IPS-18c (cell line): Measurements from ENCODE around the gene ZC3H4.

ENCODE experiments used
- H3K4me3 ChIP-seq: 2 replicates; pipeline ENCODE4 v1.7.0; 2013; ENCODE audit warnings: low read depth, mild to moderate bottlenecking, low read length, moderate library complexity; ENCODE audit not compliant: insufficient read depth
- H3K9me3 ChIP-seq: one replicate; pipeline ENCODE4 v1.6.1; 2013; ENCODE audit warnings: mild to moderate bottlenecking, low read length, moderate library complexity; ENCODE audit not compliant: control insufficient read depth, insufficient read depth

The ZC3H4 gene

DNA sequence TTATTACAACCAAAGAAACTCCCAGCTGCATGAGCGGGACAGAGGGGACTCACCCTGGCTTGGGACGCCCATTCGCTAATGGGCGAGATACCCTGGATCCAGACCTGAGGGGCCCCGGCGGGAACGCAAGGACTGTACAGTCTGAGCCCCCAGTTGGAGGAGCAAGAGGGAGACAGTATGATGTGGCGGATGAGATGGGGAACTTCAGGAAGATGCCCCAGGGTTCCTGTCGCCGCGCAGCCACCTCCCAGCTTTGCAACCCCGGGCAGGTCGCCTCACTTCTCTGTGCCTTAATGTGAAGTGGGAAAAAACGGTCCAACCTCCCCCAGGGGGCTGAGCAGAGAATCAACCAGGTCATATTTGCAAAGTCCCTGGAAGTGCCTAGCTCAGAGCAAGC, 91.4 kb downstream of the ZC3H4 start:
- H3K4me3 ChIP-seq, result no peak overlapping the region
- H3K9me3 ChIP-seq, result peaks cover 2% of the 10 kb centered on the region

DNA sequence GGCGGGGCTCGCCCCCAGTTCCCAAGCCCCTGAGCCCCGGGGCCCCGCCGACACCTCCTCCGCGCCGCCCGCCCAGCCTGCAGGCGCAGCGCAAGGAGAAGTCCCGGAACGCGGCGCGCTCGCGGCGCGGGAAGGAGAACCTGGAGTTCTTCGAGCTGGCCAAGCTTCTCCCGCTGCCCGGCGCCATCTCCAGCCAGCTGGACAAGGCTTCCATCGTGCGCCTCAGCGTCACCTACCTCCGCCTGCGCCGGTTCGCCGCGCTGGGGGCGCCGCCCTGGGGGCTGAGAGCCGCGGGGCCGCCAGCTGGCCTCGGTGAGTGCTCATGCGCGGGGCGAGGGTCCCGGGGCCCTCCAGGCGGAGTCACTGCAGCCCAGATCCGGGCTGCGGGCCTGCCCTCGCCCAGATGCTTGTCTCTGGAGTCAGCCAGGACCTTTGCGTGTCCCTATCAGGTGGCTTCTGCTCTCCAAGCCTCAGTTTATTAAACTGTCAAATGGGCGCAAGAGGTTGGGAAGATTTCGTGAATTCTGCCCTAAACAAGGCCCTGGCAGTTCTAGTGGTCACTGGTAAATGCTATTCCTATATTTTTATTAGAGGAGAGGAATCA, 91.9 kb downstream of the ZC3H4 start:
- Histone ChIP-seq H3K9me3 (peaks cover 2% of the 10 kb centered on the region), H3K4me3 (peak overlapping the region; percentile 42)

DNA sequence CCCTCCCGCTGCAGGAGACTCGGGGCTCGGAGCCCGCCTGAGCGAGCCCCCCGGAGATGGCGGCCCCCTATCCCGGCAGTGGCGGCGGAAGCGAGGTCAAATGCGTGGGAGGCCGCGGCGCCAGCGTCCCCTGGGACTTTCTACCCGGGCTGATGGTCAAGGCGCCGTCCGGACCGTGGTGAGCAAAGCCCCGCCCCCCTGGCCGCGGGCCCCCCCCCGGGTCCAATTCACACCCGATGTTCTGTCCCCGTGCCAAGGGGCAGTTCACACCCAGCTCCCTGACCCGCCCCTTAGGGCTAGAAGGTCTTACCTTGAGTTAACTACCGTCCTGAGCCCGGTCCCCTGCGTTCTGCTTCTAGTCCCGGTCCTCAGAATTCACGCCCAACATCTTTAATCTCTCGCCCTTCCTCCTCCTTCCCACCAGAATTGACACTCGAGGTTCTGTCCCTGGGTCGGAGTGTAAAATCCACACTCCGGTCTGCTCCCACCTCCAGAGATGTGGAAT, 92.5 kb downstream of the ZC3H4 start:
- peak overlapping the region; percentile 42 for H3K4me3 ChIP-seq
- H3K9me3 ChIP-seq, result peaks cover 2% of the 10 kb centered on the region

DNA sequence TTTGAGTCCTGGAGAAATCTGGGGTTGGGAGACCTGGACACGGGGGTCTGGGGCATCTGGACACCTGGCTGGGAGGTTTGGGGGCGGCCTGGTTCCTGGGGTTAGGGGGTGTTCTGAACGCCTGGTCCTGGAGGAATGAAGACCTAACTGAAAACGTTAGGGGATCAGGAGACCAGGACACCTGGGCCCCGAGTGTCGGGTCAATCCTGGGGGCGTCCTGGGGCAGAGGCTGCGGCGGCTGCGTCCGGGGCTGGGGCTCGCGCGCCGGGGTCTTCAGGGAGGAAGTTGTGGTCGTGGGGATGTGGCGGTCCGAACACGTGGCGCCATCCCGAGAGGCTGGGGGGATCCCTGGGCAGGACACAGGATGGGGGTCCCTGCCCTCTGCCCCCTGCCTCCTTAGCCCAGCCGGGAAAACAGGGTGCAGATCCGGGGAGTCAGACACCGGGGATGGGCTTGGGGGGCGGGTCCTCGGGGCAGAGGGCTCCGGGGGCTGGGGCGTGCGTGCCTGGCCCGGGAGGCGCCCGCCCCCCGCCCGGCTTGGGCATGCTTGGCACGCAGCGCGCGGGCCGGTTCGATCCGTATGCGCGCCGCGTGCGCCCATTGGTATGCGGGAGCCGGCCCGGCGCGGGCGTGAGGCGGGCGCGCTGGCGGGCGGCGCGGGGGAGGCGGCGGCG, 93.3 kb downstream of the ZC3H4 start:
- Histone ChIP-seq H3K9me3 (peaks cover 2% of the 10 kb centered on the region), H3K4me3 (peak overlapping the region; percentile 61)

DNA sequence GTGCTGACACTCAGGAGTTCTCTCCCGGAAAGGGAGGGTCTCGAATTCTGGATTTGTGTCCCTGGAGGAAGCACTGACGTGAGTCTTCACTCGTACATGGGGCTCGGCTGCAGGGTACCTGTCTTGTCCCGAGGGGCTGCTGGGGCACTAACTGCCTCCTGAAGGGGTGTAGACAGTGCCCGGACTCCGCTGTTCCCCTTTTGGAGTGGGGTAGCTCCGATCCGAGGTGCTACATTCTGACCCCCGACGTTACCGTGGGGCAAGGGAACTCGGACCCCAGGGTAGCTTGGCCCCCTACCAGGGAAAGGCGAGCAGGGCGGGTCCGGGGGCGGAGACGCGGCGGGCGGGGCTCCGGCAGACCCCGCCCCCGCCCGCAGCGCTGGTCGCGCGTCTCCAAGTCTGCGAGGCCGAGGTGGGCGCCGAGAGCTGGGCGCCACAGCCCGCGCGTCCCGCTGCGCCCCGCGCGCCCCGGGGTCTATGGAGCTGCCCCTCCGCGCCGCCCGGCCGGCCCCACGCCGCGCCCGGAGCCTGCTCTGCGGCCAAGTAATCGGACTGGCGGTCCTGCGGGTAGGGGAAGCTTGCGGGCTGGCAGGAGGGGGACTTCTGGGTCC, 94.0 kb downstream of the ZC3H4 start, which contains the start of gene NPAS1:
Gene NPAS1 (plus strand): TSS at position 407 of the 611 bp plus-strand sequence. CDS start 1,211 bp downstream, outside the sequence.
- peak within 1 kb of the TSS; percentile 61 for H3K4me3 ChIP-seq
- peaks cover 2% of the 10 kb centered on the region for H3K9me3 ChIP-seq

DNA sequence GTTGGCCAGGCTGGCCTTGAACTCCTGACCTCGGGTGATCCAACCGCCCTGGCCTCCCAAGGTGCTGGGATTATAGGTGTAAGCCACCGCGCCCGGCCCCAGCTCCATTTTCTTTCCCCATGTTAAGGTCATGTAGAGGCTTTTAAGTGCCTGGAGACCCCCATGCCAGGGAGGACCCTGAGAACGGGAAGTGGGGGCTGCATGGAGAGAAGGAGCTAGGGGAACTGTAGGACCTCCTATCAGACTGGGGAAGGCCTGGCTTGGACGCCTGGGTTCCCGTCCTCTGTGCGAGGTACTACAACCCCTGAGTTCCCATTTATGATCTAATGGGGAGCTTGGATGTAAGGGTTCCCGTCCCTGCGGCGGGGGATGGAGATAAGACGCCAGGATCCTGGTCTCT, 94.7 kb downstream of the ZC3H4 start:
- Histone ChIP-seq H3K4me3 (no peak overlapping the region; the same call in 1 of the 2 replicates), H3K9me3 (peaks cover 2% of the 10 kb centered on the region)
